Inferior parietal cortex (tissue), 1 donor: Measurements from ENCODE around the gene CTDSP1.

Source experiments
- DNase-seq: peaks from one replicate; pipeline ENCODE4 v3.0.0-alpha.2; 2016; ENCODE audit errors: extremely low spot score

The CTDSP1 gene

GRCh38 chr2:218425531-218425930 lies 25.9 kb downstream of the CTDSP1 start:
- DNase-seq = no peak

- DNase-seq = no peak
These were observed 28.1 kb downstream of the CTDSP1 start for GRCh38 chr2:218427741-218428140.

- no peak for DNase-seq
These were observed 29.3 kb downstream of the CTDSP1 start for GRCh38 chr2:218428846-218429558.

- no peak for DNase-seq
These were observed 30.4 kb downstream of the CTDSP1 start for GRCh38 chr2:218429911-218430692.

- no peak for DNase-seq
These were observed 31.1 kb downstream of the CTDSP1 start for GRCh38 chr2:218430721-218431120.

GRCh38 chr2:218431878-218432277 lies 32.2 kb downstream of the CTDSP1 start:
- DNase-seq = no peak

GRCh38 chr2:218432676-218433365 lies 33.2 kb downstream of the CTDSP1 start:
- DNase-seq = no peak

GRCh38 chr2:218434456-218434855 lies 34.8 kb downstream of the CTDSP1 start:
- no peak for DNase-seq

- no peak for DNase-seq
These were observed 35.6 kb downstream of the CTDSP1 start for GRCh38 chr2:218435003-218435982.

GRCh38 chr2:218436992-218437391 lies 37.3 kb downstream of the CTDSP1 start:
- no peak for DNase-seq

GRCh38 chr2:218437969-218438368 lies 38.3 kb downstream of the CTDSP1 start:
- no peak for DNase-seq

GRCh38 chr2:218438596-218438995 lies 38.9 kb downstream of the CTDSP1 start:
- no peak for DNase-seq

- no peak for DNase-seq
These were observed 45.2 kb downstream of the CTDSP1 start for GRCh38 chr2:218444692-218445357.

- no peak for DNase-seq
These were observed 45.9 kb downstream of the CTDSP1 start for GRCh38 chr2:218445602-218446001.

GRCh38 chr2:218446547-218446946 lies 46.9 kb downstream of the CTDSP1 start:
- no peak for DNase-seq

GRCh38 chr2:218447072-218447471 lies 47.4 kb downstream of the CTDSP1 start:
- no peak for DNase-seq

- DNase-seq = no peak
These were observed 49.3 kb downstream of the CTDSP1 start for GRCh38 chr2:218448934-218449333.

- no peak for DNase-seq
These were observed 52.4 kb downstream of the CTDSP1 start for GRCh38 chr2:218452079-218452478.
